Tibial artery (tissue), 4 donors: ENCODE measurements around the gene MLEC.

Source experiments
- DNase-seq, 2 donors: peaks; one replicate each; pipeline ENCODE4 v3.0.0-alpha.2; 2019
- H3K27ac ChIP-seq, 2 donors: fragments of 200-600 bp; sonication (generic) in 1 of 2; 1 replicate in 1 of 2; 2 replicates in 1 of 2; pipeline ENCODE4 v1.5.1; 2018 to 2019; ENCODE audit warnings: mild to moderate bottlenecking in 1 of 2
- H3K27me3 ChIP-seq, 2 donors: fragments of 200-600 bp; sonication (generic) in 1 of 2; one replicate each; pipeline versions ENCODE4 v1.5.1 to v1.6.0; 2016 to 2019
- H3K36me3 ChIP-seq, 3 donors: fragments of 200-600 bp; sonication (generic) in 2 of 3; one replicate each; pipeline ENCODE4 v1.5.1; 2016 to 2019; ENCODE audit warnings: mild to moderate bottlenecking in 2 of 3
- H3K4me1 ChIP-seq, 4 donors: fragments of 200-600 bp; sonication (generic) in 2 of 4; 1 replicate in 3 of 4; 2 replicates in 1 of 4; pipeline ENCODE4 v1.5.1; 2016 to 2019
- H3K4me3 ChIP-seq, 2 donors: fragments of 200-600 bp; sonication (generic) in 1 of 2; 1 replicate in 1 of 2; 2 replicates in 1 of 2; pipeline ENCODE4 v1.5.1; 2018 to 2019; ENCODE audit warnings: mild to moderate bottlenecking in 2 of 2
- H3K9me3 ChIP-seq, 3 donors: fragments of 200-600 bp; sonication (generic) in 1 of 3; one replicate each; pipeline ENCODE4 v1.5.1; 2016 to 2019
- CTCF ChIP-seq, 2 experiments: fragments of 200-600 bp in 1 of 2; fragments of 450-650 bp in 1 of 2; IDR thresholded peaks; one replicate each; pipeline ENCODE4 v1.5.1; 2017 to 2019; ENCODE audit warnings: antibody characterized with exemption in 2 of 2, mild to moderate bottlenecking in 1 of 2, moderate library complexity in 1 of 2
- intact Hi-C: fragments of 100-400 bp; cut with DNase I; formaldehyde crosslinking; loops from one replicate; pipeline ENCODE4 v1.15.0; 2023; ENCODE audit warnings: low total_unique reads

MLEC gene

DNA sequence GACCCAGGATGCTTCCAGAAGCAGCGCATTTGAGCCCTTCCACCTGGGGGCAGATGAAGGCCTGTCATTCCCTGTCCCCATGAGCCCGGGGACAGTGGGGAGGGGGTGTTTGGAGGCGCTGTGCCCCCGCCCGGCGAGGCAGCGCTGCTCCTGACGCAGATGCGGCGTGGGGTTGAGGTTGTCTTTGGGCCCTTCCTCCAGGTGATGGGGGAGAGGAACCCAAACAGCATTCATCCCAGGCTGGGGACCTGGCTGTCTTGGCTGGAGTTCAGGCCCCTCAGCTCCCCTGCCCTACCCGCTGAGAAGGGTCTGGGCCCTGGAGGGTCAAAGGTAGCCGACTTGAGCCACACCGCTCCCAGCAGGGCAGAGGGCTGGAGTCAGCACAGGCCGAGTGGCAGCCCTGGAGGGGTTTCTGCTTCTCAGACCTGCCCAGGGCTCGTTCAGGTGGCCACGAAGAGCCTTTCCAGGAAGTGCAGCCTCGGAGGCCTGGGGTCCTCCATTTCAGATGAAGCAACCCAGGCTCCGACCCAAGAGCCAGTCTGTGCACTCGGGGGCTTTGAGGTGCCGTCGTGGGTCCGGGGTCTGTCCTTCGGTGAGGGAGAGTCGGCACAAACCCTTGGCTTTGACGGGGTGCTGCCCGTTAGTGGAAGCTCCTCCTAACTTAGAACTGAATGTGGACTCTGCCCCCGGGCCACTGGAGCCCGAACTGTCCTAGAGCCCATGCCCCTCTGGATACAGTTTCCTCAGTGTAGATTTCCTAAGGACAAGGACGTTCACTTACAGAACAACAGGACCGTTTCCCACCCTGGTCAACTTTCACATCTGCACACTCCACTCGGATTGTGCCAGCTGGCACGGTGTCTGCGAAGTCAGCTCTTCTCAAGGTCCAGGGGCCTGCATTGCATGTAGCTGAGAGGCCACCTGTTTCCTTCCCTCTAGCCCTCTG is 54.8 kb downstream of the MLEC start:
- no peak for TF ChIP-seq CTCF (IDR thresholded peaks at IDR 0.05)
- no peaks in the 10 kb centered on the region for H3K4me1 ChIP-seq
- no peak overlapping the region for H3K27ac ChIP-seq
- no peaks in the 10 kb centered on the region for H3K27me3 ChIP-seq
- H3K9me3 ChIP-seq: no peaks in the 10 kb centered on the region
- H3K36me3 ChIP-seq: peaks cover 0 to 32% (median 16%) of the 10 kb centered on the region in 3 donors
- no peak overlapping the region for H3K4me3 ChIP-seq
- no peak for DNase-seq
- intact Hi-C loops: no loop called here

GRCh38 chr12:120744922-120745493 is 58.1 kb downstream of the MLEC start:
- Histone ChIP-seq H3K27me3 (no peaks in the 10 kb centered on the region), H3K4me3 (no peak overlapping the region), H3K4me1 (no peaks in the 10 kb centered on the region), H3K9me3 (no peaks in the 10 kb centered on the region), H3K27ac (no peak overlapping the region), H3K36me3 (no peaks in the 10 kb centered on the region)
- TF ChIP-seq CTCF (IDR thresholded peaks at IDR 0.05): no peak
- intact Hi-C loops: no loop called here
- no peak for DNase-seq

GRCh38 chr12:120748242-120748641 is 61.3 kb downstream of the MLEC start:
- no peak overlapping the region for H3K4me3 ChIP-seq
- intact Hi-C loops: no loop called here
- H3K4me1 ChIP-seq: no peaks in the 10 kb centered on the region
- no peak for DNase-seq
- H3K36me3 ChIP-seq: no peaks in the 10 kb centered on the region
- no peak for TF ChIP-seq CTCF (IDR thresholded peaks at IDR 0.05)
- no peaks in the 10 kb centered on the region for H3K27me3 ChIP-seq
- H3K9me3 ChIP-seq: no peaks in the 10 kb centered on the region
- no peak overlapping the region for H3K27ac ChIP-seq

DNA sequence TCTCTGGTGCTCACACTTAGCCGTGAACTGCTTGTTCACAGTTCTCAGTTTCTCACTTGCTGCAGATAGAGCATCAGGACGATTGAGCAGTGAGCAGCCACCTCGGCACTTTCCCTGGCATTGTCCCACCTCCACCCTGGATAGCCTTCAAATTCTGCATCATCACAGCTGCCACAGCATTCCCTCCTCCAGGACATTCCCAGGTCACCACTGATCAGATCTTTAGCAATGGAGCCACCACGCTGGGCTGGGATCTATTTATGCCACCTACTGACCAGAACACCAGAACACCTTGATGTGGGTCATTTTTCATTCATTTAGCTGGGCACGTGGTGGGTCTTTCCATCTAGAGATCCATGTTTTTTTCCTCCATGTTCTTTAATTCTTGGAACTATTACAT is 62.3 kb downstream of the MLEC start:
- H3K4me1 ChIP-seq: no peaks in the 10 kb centered on the region
- H3K4me3 ChIP-seq: no peak overlapping the region
- no peak for TF ChIP-seq CTCF (IDR thresholded peaks at IDR 0.05)
- no peaks in the 10 kb centered on the region for H3K36me3 ChIP-seq
- DNase-seq: no peak
- intact Hi-C loops: no loop called here
- H3K27ac ChIP-seq: no peak overlapping the region
- no peaks in the 10 kb centered on the region for H3K9me3 ChIP-seq
- H3K27me3 ChIP-seq: no peaks in the 10 kb centered on the region

DNA sequence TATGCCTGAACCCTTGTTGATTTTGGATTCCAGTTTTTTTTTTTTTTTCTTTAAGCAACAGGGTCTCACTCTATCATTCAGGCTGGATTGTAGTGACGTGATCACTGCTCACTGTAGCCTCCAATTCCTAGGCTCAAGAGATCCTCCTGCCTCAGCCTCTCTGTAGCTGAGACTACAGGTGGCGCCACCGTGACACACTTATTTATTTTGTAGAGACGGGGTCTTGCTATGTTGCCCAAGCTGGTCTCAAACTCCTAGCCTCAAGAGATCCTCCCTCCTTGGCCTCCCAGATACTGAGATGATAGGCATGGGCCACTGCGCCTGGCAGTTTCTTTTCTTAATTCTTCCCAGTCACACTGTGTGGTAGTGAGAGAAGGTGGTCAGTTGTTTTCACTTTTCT is 63.9 kb downstream of the MLEC start:
- Histone ChIP-seq H3K27me3 (no peaks in the 10 kb centered on the region), H3K4me1 (no peaks in the 10 kb centered on the region), H3K9me3 (peaks cover 0 to 5% (median 0%) of the 10 kb centered on the region in 3 donors), H3K4me3 (no peak overlapping the region), H3K27ac (no peak overlapping the region), H3K36me3 (no peaks in the 10 kb centered on the region)
- intact Hi-C loops: no loop called here
- no peak for TF ChIP-seq CTCF (IDR thresholded peaks at IDR 0.05)
- no peak for DNase-seq
